Upper lobe of left lung (tissue), 6 donors: Measurements from ENCODE around the gene ZNF438. TPM values are rescaled to one million over a fixed set of nuclear protein-coding genes. Genes with fewer than 3 reads are reported as not detected.
A peak's percentile ranks its signal among the peaks of the same experiment; 100 is the strongest.

Experiments used
- ATAC-seq, 2 donors: fragments of 200-7000 bp; cut with Tn5 transposase; one replicate each; pipeline ENCODE4 v1.9.1; 2022; ENCODE audit warnings: mild to moderate bottlenecking in 2 of 2, moderate library complexity in 2 of 2; ENCODE audit not compliant: low FRiP score in 2 of 2
- DNase-seq, 2 donors: peaks; one replicate each; pipeline ENCODE4 v3.0.0-alpha.2; 2019 to 2020
- H3K27ac ChIP-seq, 4 donors: fragments of 200-600 bp; sonication (generic); one replicate each; pipeline ENCODE4 v1.5.1; 2016 to 2019
- H3K27me3 ChIP-seq, 4 donors: fragments of 200-600 bp; sonication (generic); one replicate each; pipeline ENCODE4 v1.5.1; 2017 to 2019
- H3K36me3 ChIP-seq, 4 donors: fragments of 200-600 bp; sonication (generic); one replicate each; pipeline ENCODE4 v1.5.1; 2016 to 2019
- H3K4me1 ChIP-seq, 4 donors: fragments of 200-600 bp; sonication (generic); one replicate each; pipeline ENCODE4 v1.5.1; 2018 to 2019
- H3K4me3 ChIP-seq, 4 donors: fragments of 200-600 bp; sonication (generic); one replicate each; pipeline ENCODE4 v1.5.1; 2017 to 2019; ENCODE audit warnings: mild to moderate bottlenecking in 2 of 4, moderate library complexity in 1 of 4
- H3K9me3 ChIP-seq, 4 donors: fragments of 200-600 bp; sonication (generic); one replicate each; pipeline ENCODE4 v1.5.1; 2018 to 2019
- EP300 ChIP-seq, 4 donors: sonication (generic); formaldehyde crosslinking; IDR thresholded peaks; one replicate each; pipeline ENCODE4 v1.5.1; 2017; ENCODE audit warnings: antibody characterized with exemption in 4 of 4, control low read depth in 2 of 4
- POLR2A ChIP-seq, 4 donors: fragments of 450-650 bp; IDR thresholded peaks; one replicate each; pipeline ENCODE4 v1.5.1; 2016 to 2017; ENCODE audit warnings: antibody characterized with exemption in 4 of 4, mild to moderate bottlenecking in 2 of 4
- POLR2AphosphoS5 ChIP-seq, 2 donors: sonication (generic); formaldehyde crosslinking; IDR thresholded peaks; one replicate each; pipeline ENCODE4 v1.5.1; 2017; ENCODE audit warnings: antibody characterized with exemption in 2 of 2
- WGBS, 2 donors: methylation state at CpG; one replicate each; pipeline ENCODE4 v1.1.5; 2017 to 2018; 5-methylcytosine and 5-hydroxymethylcytosine counted together
- total RNA-seq, 6 donors: library from RNA; depleted of rRNA in 4 of 6; stranded (reverse); fragments of >200 nt in 4 of 6; gene quantifications; one replicate each; pipeline versions ENCODE4 v1.1.0 to v1.2.1, GENCODE V29; 2016 to 2021
- TF ChIP-seq, protein P1 (sequence below), 6 experiments: fragments of 450-650 bp in 4 of 6; fragments of 200-600 bp in 2 of 6; sonication (generic) in 2 of 6; IDR thresholded peaks; one replicate each; pipeline ENCODE4 v1.5.1; 2016 to 2019; ENCODE audit warnings: antibody characterized with exemption in 6 of 6
- donor health status: DM: no; HTN: no; CAD: no; lungs with moderate emphysema.
- donor health status: DM: no; HTN: yes; CAD: no; lungs with severe emphysema.

The ZNF438 gene
- total RNA-seq, 6 donors from 2014 or later: 10.5 to 25.1 (median 13.7) TPM

GRCh38 chr10:30832001-30832748 lies 199.5 kb downstream of the ZNF438 start:
- no peak overlapping the region for H3K4me3 ChIP-seq
- no peak for DNase-seq
- TF ChIP-seq EP300 (IDR thresholded peaks at IDR 0.05) (no peak), POLR2AphosphoS5 (IDR thresholded peaks at IDR 0.05) (no peak), POLR2A (IDR thresholded peaks at IDR 0.05) (no peak)
- TF ChIP-seq, protein P1, sequence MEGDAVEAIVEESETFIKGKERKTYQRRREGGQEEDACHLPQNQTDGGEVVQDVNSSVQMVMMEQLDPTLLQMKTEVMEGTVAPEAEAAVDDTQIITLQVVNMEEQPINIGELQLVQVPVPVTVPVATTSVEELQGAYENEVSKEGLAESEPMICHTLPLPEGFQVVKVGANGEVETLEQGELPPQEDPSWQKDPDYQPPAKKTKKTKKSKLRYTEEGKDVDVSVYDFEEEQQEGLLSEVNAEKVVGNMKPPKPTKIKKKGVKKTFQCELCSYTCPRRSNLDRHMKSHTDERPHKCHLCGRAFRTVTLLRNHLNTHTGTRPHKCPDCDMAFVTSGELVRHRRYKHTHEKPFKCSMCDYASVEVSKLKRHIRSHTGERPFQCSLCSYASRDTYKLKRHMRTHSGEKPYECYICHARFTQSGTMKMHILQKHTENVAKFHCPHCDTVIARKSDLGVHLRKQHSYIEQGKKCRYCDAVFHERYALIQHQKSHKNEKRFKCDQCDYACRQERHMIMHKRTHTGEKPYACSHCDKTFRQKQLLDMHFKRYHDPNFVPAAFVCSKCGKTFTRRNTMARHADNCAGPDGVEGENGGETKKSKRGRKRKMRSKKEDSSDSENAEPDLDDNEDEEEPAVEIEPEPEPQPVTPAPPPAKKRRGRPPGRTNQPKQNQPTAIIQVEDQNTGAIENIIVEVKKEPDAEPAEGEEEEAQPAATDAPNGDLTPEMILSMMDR (IDR thresholded peaks at IDR 0.05): no peak
- no peaks in the 10 kb centered on the region for H3K9me3 ChIP-seq
- H3K36me3 ChIP-seq: peaks cover 0 to 3% (median 0%) of the 10 kb centered on the region in 4 donors
- no peak for ATAC-seq
- peaks cover 0 to 6% (median 0%) of the 10 kb centered on the region in 4 donors for H3K4me1 ChIP-seq
- no peaks in the 10 kb centered on the region for H3K27me3 ChIP-seq
- no peak overlapping the region for H3K27ac ChIP-seq
- WGBS, 2 donors: 83 to 87% methylated on average over 10 of the region's 10 CpGs

GRCh38 chr10:30831426-30831825 lies 200.2 kb downstream of the ZNF438 start:
- no peaks in the 10 kb centered on the region for H3K27me3 ChIP-seq
- H3K4me3 ChIP-seq: no peak overlapping the region
- H3K9me3 ChIP-seq: no peaks in the 10 kb centered on the region
- DNase-seq (no peak), ATAC-seq (no peak)
- TF ChIP-seq EP300 (IDR thresholded peaks at IDR 0.05) (no peak), POLR2AphosphoS5 (IDR thresholded peaks at IDR 0.05) (no peak), POLR2A (IDR thresholded peaks at IDR 0.05) (no peak)
- TF ChIP-seq, protein P1 (IDR thresholded peaks at IDR 0.05): no peak
- peaks cover 0 to 3% (median 0%) of the 10 kb centered on the region in 4 donors for H3K36me3 ChIP-seq
- H3K4me1 ChIP-seq: peaks cover 0 to 6% (median 0%) of the 10 kb centered on the region in 4 donors
- WGBS, 2 donors: 95 to 99% methylated on average over 5 of the region's 5 CpGs
- no peak overlapping the region for H3K27ac ChIP-seq

GRCh38 chr10:30830315-30831230 lies 201.1 kb downstream of the ZNF438 start:
- Histone ChIP-seq H3K36me3 (peaks cover 0 to 3% (median 0%) of the 10 kb centered on the region in 4 donors), H3K4me1 (peaks cover 0 to 6% (median 0%) of the 10 kb centered on the region in 4 donors), H3K27me3 (no peaks in the 10 kb centered on the region), H3K9me3 (no peaks in the 10 kb centered on the region), H3K4me3 (no peak overlapping the region), H3K27ac (no peak overlapping the region)
- ATAC-seq: no peak
- no peak for TF ChIP-seq POLR2A (IDR thresholded peaks at IDR 0.05)
- TF ChIP-seq, protein P1 (IDR thresholded peaks at IDR 0.05): no peak
- TF ChIP-seq EP300 (IDR thresholded peaks at IDR 0.05): no peak
- TF ChIP-seq POLR2AphosphoS5 (IDR thresholded peaks at IDR 0.05): no peak
- WGBS, 2 donors: 78 to 80% methylated on average over 14 of the region's 14 CpGs
- peak in 1 of 2 donors; percentile 57 for DNase-seq

GRCh38 chr10:30829901-30830300 lies 201.8 kb downstream of the ZNF438 start:
- ATAC-seq (peak in 1 of 2 donors; percentile 39), DNase-seq (no peak)
- peaks cover 0 to 6% (median 0%) of the 10 kb centered on the region in 4 donors for H3K4me1 ChIP-seq
- TF ChIP-seq, protein P1 (IDR thresholded peaks at IDR 0.05): no peak
- no peak for TF ChIP-seq EP300 (IDR thresholded peaks at IDR 0.05)
- no peak for TF ChIP-seq POLR2A (IDR thresholded peaks at IDR 0.05)
- no peak for TF ChIP-seq POLR2AphosphoS5 (IDR thresholded peaks at IDR 0.05)
- H3K9me3 ChIP-seq: no peaks in the 10 kb centered on the region
- no peaks in the 10 kb centered on the region for H3K36me3 ChIP-seq
- H3K4me3 ChIP-seq: no peak overlapping the region
- H3K27me3 ChIP-seq: no peaks in the 10 kb centered on the region
- no peak overlapping the region for H3K27ac ChIP-seq
- 56 to 58% methylated on average over 3 of the region's 3 CpGs for WGBS, 2 donors
